EL (cell line): ENCODE results near the gene NT5DC3.

ENCODE experiments used
- DNase-seq: peaks from one replicate; pipeline ENCODE4 v3.0.0-alpha.2; 2016

The NT5DC3 gene

DNA sequence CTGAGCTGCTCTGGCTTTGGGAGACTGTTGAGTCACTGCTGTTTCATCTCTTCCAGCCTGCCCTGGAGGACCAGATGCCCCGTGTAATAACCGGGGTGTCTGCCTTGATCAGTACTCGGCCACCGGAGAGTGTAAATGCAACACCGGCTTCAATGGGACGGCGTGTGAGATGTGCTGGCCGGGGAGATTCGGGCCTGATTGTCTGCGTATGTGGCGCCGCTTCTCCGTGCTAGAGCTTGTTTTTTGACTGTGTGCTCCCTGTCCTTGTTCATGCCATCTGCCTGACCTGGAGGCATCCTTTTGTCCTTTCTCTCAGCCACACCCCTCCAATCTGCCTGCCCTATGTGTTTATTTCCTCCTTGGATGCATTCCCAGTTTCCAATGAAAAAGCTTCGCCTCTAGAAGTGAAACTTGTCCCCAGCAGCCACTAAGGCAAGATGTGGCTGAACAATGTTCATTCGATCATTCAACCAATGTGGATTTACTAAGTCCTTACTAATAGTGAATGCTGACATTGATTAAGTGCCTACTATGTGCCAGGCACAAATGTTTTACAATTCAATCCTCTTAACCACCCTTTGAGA is 98.6 kb downstream of the NT5DC3 start:
- DNase-seq: peak; percentile 38

DNA sequence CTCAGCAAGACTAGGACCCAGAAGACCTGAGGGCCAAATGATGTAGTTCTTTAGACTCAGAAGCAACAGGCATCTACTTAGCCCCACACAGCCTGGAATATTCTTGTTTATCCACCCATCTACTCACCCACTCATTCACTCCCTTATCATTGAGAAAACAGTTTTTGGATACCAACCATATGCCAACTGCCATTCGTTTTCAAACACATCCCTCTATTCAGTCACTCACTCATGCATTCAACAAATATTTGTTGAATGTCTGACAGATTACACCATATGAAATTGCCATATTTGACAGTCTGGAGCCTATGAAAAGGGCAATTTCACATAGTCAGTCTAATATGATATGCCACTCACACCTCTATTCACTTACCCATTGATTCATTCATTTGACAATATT is 103.2 kb downstream of the NT5DC3 start:
- no peak for DNase-seq

- DNase-seq: no peak
Observed at GRCh38 chr12:103736572-103736971, 104.5 kb downstream of the NT5DC3 start.

GRCh38 chr12:103735291-103735690 is 105.7 kb downstream of the NT5DC3 start:
- no peak for DNase-seq

GRCh38 chr12:103734863-103735262 is 106.2 kb downstream of the NT5DC3 start:
- no peak for DNase-seq

DNA sequence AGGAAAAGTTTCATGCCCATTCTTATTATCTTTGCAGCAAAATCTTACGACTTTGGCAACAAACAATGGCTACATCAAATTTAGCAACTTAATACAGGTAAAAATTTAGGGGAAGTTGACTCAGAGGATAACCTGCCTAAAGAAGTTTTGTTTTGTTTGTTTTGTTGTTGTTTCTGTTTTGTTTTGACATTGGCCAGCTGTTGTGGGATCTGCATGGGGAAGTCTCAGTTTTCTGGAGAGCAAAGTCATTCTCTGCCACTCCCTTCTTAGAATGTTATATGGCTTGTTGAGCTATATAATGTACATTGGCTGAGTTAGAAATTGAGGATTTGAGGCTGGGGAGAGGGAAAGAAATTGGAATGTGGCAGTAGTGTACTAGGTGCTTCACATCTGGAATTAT is 109.5 kb downstream of the NT5DC3 start:
- DNase-seq: no peak

- DNase-seq: no peak
Observed at GRCh38 chr12:103729499-103729898, 111.5 kb downstream of the NT5DC3 start.

DNA sequence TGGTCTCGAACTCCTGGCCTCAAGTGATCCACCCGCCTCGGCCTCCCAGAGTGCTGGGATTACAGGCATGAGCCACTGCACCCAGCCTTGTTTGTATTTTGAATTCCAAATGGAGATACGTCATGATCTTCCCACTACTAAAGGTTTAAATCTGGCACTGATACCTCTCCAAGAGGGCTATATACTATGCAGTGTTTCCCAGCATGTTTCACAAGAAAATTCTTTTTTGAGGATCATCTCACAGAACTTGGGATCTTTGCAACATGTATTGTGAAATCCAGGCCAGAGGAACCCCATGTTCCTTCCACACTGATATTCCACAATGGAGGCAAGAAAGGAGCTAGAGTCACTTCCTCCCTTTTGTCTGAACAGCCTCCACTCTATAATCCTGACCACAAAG is 112.7 kb downstream of the NT5DC3 start:
- DNase-seq: peak; percentile 18

DNA sequence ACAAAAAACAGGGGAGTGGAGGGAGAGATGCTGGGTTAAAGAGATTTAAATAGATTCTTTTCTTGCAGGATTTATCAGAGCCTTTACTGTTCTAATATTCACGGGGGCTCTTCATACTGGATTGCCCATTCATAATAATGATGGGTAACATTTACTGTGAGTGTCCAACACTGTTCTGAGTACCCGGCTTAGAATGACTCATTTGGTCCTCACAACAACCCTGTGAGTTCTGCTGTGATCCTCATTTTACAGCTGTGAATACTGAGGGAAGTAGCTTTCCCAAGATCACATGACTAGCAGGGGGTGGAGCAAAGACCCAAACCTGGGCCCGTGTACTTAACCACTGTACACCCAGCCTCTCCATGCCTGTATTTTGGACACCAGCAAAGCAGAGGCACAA is 113.4 kb downstream of the NT5DC3 start:
- no peak for DNase-seq

GRCh38 chr12:103725398-103725797 is 115.6 kb downstream of the NT5DC3 start:
- no peak for DNase-seq
